CD14-positive monocyte (primary cell): ENCODE results near the gene ST6GALNAC3. TPM values are rescaled to one million over a fixed set of nuclear protein-coding genes. Genes with fewer than 3 reads are reported as not detected.

Experiments used
- DNase-seq, 3 donors: peaks; one replicate each; pipeline ENCODE4 v3.0.0-alpha.2; 2011 to 2022
- H2AFZ ChIP-seq: 2 replicates; pipeline ENCODE4 v1.6.0; 2012; ENCODE audit warnings: mild to moderate bottlenecking, low read depth, low read length, inconsistent platforms; ENCODE audit not compliant: insufficient read depth, poor library complexity, severe bottlenecking
- H3K27ac ChIP-seq, 2 donors: 1 replicate in 1 of 2; 2 replicates in 1 of 2; pipeline ENCODE4 v1.5.1; 2012 to 2013; ENCODE audit warnings: low read length in 2 of 2, control low read depth in 1 of 2, inconsistent platforms in 1 of 2, low read depth in 1 of 2, mild to moderate bottlenecking in 1 of 2
- H3K27me3 ChIP-seq, 2 donors: one replicate each; pipeline versions ENCODE4 v1.6.0 to v1.6.1; 2011 to 2013; ENCODE audit warnings: low read length in 2 of 2; ENCODE audit not compliant: control insufficient read depth in 2 of 2, insufficient read depth in 2 of 2
- H3K36me3 ChIP-seq, 2 donors: replicated peaks in 1 of 2; 1 replicate in 1 of 2; 2 replicates in 1 of 2; pipeline versions ENCODE4 v1.5.1 to v1.6.1; 2012 to 2013; ENCODE audit warnings: low read length in 2 of 2, control low read depth in 1 of 2, inconsistent platforms in 1 of 2, mild to moderate bottlenecking in 1 of 2; ENCODE audit not compliant: insufficient read depth in 2 of 2, control insufficient read depth in 1 of 2
- H3K4me1 ChIP-seq, 2 donors: 1 replicate in 1 of 2; 2 replicates in 1 of 2; pipeline versions ENCODE4 v1.5.1 to v1.6.1; 2012 to 2013; ENCODE audit warnings: low read length in 2 of 2, control low read depth in 1 of 2, inconsistent platforms in 1 of 2, mild to moderate bottlenecking in 1 of 2, moderate library complexity in 1 of 2; ENCODE audit not compliant: insufficient read depth in 2 of 2, control insufficient read depth in 1 of 2
- H3K4me2 ChIP-seq: replicated peaks from 2 replicates; pipeline ENCODE3; 2012; ENCODE audit warnings: low read length, moderate library complexity, mild to moderate bottlenecking; ENCODE audit not compliant: poor library complexity, severe bottlenecking; ENCODE audit errors: extremely low read depth
- H3K4me3 ChIP-seq, 3 experiments: fragments of 200-600 bp in 1 of 3; sonication (generic) in 1 of 3; replicated peaks in 1 of 3; 1 replicate in 2 of 3; 2 replicates in 1 of 3; pipeline ENCODE4 v1.5.1; 2011 to 2013; ENCODE audit warnings: low read length in 3 of 3, mild to moderate bottlenecking in 3 of 3, control low read depth in 2 of 3, low read depth in 2 of 3, inconsistent platforms in 1 of 3, moderate library complexity in 1 of 3
- H3K79me2 ChIP-seq: 2 replicates; pipeline ENCODE4 v1.6.0; 2012; ENCODE audit warnings: mild to moderate bottlenecking, control low read depth, inconsistent platforms, low read length, moderate library complexity; ENCODE audit not compliant: insufficient read depth
- H3K9ac ChIP-seq: 2 replicates; pipeline ENCODE4 v1.6.0; 2017; ENCODE audit warnings: low read length, mild to moderate bottlenecking; ENCODE audit not compliant: insufficient read depth, poor library complexity, severe bottlenecking
- H3K9me3 ChIP-seq, 2 donors: replicated peaks in 1 of 2; 1 replicate in 1 of 2; 2 replicates in 1 of 2; pipeline versions ENCODE4 v1.5.1 to v1.6.1; 2012 to 2013; ENCODE audit warnings: low read length in 2 of 2, control low read depth in 1 of 2; ENCODE audit not compliant: control insufficient read depth in 1 of 2, insufficient read depth in 1 of 2
- H4K20me1 ChIP-seq: 2 replicates; pipeline ENCODE4 v1.6.0; 2012; ENCODE audit warnings: mild to moderate bottlenecking, low read length, control low read depth, moderate library complexity; ENCODE audit not compliant: insufficient read depth
- H3K27ac Mint-ChIP-seq, 7 donors: one replicate each; pipeline ENCODE4 v1.8.0; 2020; ENCODE audit warnings: mild to moderate bottlenecking in 7 of 7, mixed read lengths in 7 of 7, moderate library complexity in 6 of 7, inconsistent platforms in 2 of 7
- H3K27me3 Mint-ChIP-seq, 3 donors: one replicate each; pipeline ENCODE4 v1.8.0; 2021 to 2022; ENCODE audit warnings: low read depth in 3 of 3, mild to moderate bottlenecking in 3 of 3, mixed read lengths in 3 of 3, moderate library complexity in 3 of 3, inconsistent platforms in 1 of 3
- H3K36me3 Mint-ChIP-seq, 2 donors: one replicate each; pipeline ENCODE4 v1.8.0; 2020; ENCODE audit warnings: mixed read lengths in 2 of 2, inconsistent platforms in 1 of 2, mild to moderate bottlenecking in 1 of 2
- H3K4me1 Mint-ChIP-seq: one replicate; pipeline ENCODE4 v1.8.0; 2020; ENCODE audit warnings: mild to moderate bottlenecking, mixed read lengths
- H3K4me3 Mint-ChIP-seq, 2 donors: one replicate each; pipeline ENCODE4 v1.8.0; 2020; ENCODE audit warnings: mild to moderate bottlenecking in 2 of 2, mixed read lengths in 2 of 2, moderate library complexity in 1 of 2
- H3K9me3 Mint-ChIP-seq, 7 donors: one replicate each; pipeline ENCODE4 v1.8.0; 2020 to 2022; ENCODE audit warnings: mixed read lengths in 7 of 7, mild to moderate bottlenecking in 6 of 7, moderate library complexity in 6 of 7, inconsistent platforms in 2 of 7
- WGBS: methylation state at CpG from one replicate; pipeline ENCODE4 v1.1.5; 2013; ENCODE audit warnings: missing lambda C conversion rate; ENCODE audit not compliant: insufficient coverage; 5-methylcytosine and 5-hydroxymethylcytosine counted together
- intact Hi-C, 2 donors: fragments of 100-400 bp; cut with micrococcal nuclease; formaldehyde crosslinking; loops; one replicate each; pipeline versions ENCODE4 v1.15.0 to v1.15.1; 2023
- polyA plus RNA-seq, 3 donors: library from polyadenylated mRNA; depleted of rRNA in 1 of 3; unstranded in 2 of 3; stranded (reverse) in 1 of 3; fragments of 300-500 nt in 2 of 3; fragments of >200 nt in 1 of 3; fragmentation: Illumina TruSeq in 2 of 3; gene quantifications; 1 replicate in 2 of 3; 2 replicates in 1 of 3; pipeline ENCODE4 v1.2.3, GENCODE V29; 2012 to 2021
- TF ChIP-seq, protein P1 (sequence below): fragments of 200-600 bp; IDR thresholded peaks from one replicate; pipeline ENCODE4 v1.8.0; 2022; ENCODE audit warnings: antibody characterized with exemption, mild to moderate bottlenecking

ST6GALNAC3 gene
- polyA plus RNA-seq, 3 donors = 6.5 to 9.2 (median 7.6) TPM

DNA sequence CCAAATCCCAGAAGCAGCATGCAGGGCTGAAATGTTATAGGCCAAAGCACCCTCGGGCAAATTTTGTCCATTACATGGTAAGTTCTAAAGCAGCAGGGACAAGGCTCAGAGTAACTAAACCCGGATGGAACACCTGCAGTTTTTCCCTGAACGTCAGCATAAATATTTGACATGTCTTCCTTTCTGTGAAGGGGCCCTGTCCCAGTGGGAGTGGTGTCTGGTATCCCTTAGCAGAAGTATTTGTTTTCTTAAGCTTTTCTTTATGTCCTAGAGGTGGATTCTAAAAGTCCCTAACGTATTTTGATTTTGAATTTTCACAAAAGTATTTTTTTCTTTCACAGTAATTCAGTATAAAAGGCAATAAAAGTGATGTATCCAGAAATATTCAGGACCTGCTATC lies 223.9 kb downstream of the ST6GALNAC3 start:
- H3K4me3 Mint-ChIP-seq = no peak overlapping the region
- Histone ChIP-seq H3K4me3 (no peak overlapping the region), H3K79me2 (no peaks in the 10 kb centered on the region), H3K9me3 (no peaks in the 10 kb centered on the region), H3K27ac (no peak overlapping the region), H3K27me3 (no peaks in the 10 kb centered on the region), H3K4me2 (no peak overlapping the region), H2AFZ (no peak overlapping the region), H3K4me1 (no peaks in the 10 kb centered on the region), H3K9ac (no peak overlapping the region), H3K36me3 (no peaks in the 10 kb centered on the region), H4K20me1 (no peaks in the 10 kb centered on the region)
- no peak for DNase-seq
- 87% methylated on average over 3 of the region's 4 CpGs for WGBS
- TF ChIP-seq, protein P1, sequence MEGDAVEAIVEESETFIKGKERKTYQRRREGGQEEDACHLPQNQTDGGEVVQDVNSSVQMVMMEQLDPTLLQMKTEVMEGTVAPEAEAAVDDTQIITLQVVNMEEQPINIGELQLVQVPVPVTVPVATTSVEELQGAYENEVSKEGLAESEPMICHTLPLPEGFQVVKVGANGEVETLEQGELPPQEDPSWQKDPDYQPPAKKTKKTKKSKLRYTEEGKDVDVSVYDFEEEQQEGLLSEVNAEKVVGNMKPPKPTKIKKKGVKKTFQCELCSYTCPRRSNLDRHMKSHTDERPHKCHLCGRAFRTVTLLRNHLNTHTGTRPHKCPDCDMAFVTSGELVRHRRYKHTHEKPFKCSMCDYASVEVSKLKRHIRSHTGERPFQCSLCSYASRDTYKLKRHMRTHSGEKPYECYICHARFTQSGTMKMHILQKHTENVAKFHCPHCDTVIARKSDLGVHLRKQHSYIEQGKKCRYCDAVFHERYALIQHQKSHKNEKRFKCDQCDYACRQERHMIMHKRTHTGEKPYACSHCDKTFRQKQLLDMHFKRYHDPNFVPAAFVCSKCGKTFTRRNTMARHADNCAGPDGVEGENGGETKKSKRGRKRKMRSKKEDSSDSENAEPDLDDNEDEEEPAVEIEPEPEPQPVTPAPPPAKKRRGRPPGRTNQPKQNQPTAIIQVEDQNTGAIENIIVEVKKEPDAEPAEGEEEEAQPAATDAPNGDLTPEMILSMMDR = no peak
- no peaks in the 10 kb centered on the region for H3K9me3 Mint-ChIP-seq
- H3K36me3 Mint-ChIP-seq = no peaks in the 10 kb centered on the region
- H3K4me1 Mint-ChIP-seq = no peaks in the 10 kb centered on the region
- H3K27me3 Mint-ChIP-seq = peaks cover 0 to 2% (median 1%) of the 10 kb centered on the region in 3 donors
- H3K27ac Mint-ChIP-seq = no peak overlapping the region
- intact Hi-C loops = no loop called here

DNA sequence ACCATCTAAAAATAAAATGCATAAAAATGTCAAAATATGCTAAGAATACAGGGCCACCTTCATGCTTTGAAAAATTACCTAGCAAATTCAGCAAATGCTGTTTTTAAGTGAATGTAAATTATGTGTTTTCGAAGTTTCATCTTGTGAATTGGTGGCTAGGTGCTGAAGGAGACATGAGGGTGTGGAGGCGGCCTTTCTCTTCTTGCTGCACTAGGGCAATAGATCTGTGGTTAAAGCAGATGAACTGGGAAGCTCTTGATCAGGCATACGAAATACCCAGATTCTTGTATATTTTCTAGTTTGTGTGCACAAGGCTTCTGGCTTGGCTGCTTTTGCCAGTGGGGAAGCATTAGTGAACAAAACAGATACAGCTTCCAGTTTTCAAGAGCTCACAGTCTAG lies 224.5 kb downstream of the ST6GALNAC3 start:
- Mint-ChIP-seq H3K9me3 (no peaks in the 10 kb centered on the region), H3K27ac (no peak overlapping the region), H3K36me3 (no peaks in the 10 kb centered on the region), H3K4me1 (no peaks in the 10 kb centered on the region), H3K27me3 (peaks cover 0 to 2% (median 1%) of the 10 kb centered on the region in 3 donors), H3K4me3 (no peak overlapping the region)
- Histone ChIP-seq H3K27me3 (no peaks in the 10 kb centered on the region), H3K9ac (no peak overlapping the region), H3K79me2 (no peaks in the 10 kb centered on the region), H3K4me2 (no peak overlapping the region), H2AFZ (no peak overlapping the region), H3K9me3 (no peaks in the 10 kb centered on the region), H3K4me3 (no peak overlapping the region), H4K20me1 (no peaks in the 10 kb centered on the region), H3K27ac (no peak overlapping the region), H3K36me3 (no peaks in the 10 kb centered on the region), H3K4me1 (no peaks in the 10 kb centered on the region)
- intact Hi-C loops = no loop called here
- TF ChIP-seq, protein P1 = no peak
- DNase-seq = no peak
- 100% methylated on average over 1 of the region's 3 CpGs for WGBS
